CD4-positive, alpha-beta T cell (primary cell): ENCODE data around the gene TLCD3A. TPM values are rescaled to one million over a fixed set of nuclear protein-coding genes. Genes with fewer than 3 reads are reported as not detected.
"Not testable (repeated sequence)": the region's sequence is repeated elsewhere in the genome, so short reads cannot be mapped to it uniquely, and the experiment has no call there.

ENCODE experiments used
- ATAC-seq: fragments of 200-7000 bp; cut with Tn5 transposase; one replicate; pipeline ENCODE4 v1.10.0; 2022; ENCODE audit warnings: mild to moderate bottlenecking; ENCODE audit not compliant: poor library complexity
- CTCF ChIA-PET: fragments of 350-600 bp; sonication (Branson Sonifier 250); formaldehyde crosslinking; loops from one replicate; lab custom pipeline; 2021; ENCODE audit warnings: antibody characterized with exemption, inconsistent platforms; lab: Charles Lee
- POLR2A ChIA-PET: fragments of 350-600 bp; sonication (Branson Sonifier 250); formaldehyde crosslinking; loops from one replicate; lab custom pipeline; 2021; ENCODE audit warnings: antibody characterized with exemption, inconsistent platforms; lab: Charles Lee
- DNase-seq, 14 experiments: peaks; one replicate each; pipeline ENCODE4 v3.0.0-alpha.2; 2013 to 2020; ENCODE audit warnings: mixed read lengths in 2 of 14
- H3K27ac ChIP-seq, 2 donors: one replicate each; pipeline versions ENCODE4 v1.5.1 to v1.7.0; 2013; ENCODE audit warnings: low read length in 2 of 2, low read depth in 1 of 2, mild to moderate bottlenecking in 1 of 2
- H3K27me3 ChIP-seq, 2 experiments: 1 replicate in 1 of 2; 2 replicates in 1 of 2; pipeline versions ENCODE4 v1.6.1 to v1.7.0; 2013; ENCODE audit warnings: low read length in 2 of 2, control low read depth in 1 of 2, mild to moderate bottlenecking in 1 of 2, moderate library complexity in 1 of 2; ENCODE audit not compliant: insufficient read depth in 2 of 2, control insufficient read depth in 1 of 2
- H3K36me3 ChIP-seq: one replicate; pipeline ENCODE4 v1.6.1; 2013; ENCODE audit warnings: low read length, control low read depth; ENCODE audit not compliant: insufficient read depth
- H3K4me1 ChIP-seq: one replicate; pipeline ENCODE4 v1.6.1; 2013; ENCODE audit warnings: low read length, control low read depth; ENCODE audit not compliant: insufficient read depth
- H3K4me3 ChIP-seq: one replicate; pipeline ENCODE4 v1.5.1; 2013; ENCODE audit warnings: mild to moderate bottlenecking, low read length, moderate library complexity
- H3K9me3 ChIP-seq, 2 experiments: 1 replicate in 1 of 2; 2 replicates in 1 of 2; pipeline versions ENCODE4 v1.6.1 to v1.7.0; 2013; ENCODE audit warnings: low read length in 2 of 2, mild to moderate bottlenecking in 2 of 2, control low read depth in 1 of 2, moderate library complexity in 1 of 2; ENCODE audit not compliant: control insufficient read depth in 1 of 2, insufficient read depth in 1 of 2
- H3K27ac Mint-ChIP-seq: one replicate; pipeline ENCODE4 v1.8.0; 2020; ENCODE audit warnings: mixed read lengths
- H3K27me3 Mint-ChIP-seq: one replicate; pipeline ENCODE4 v1.8.0; 2021; ENCODE audit warnings: mixed read lengths
- H3K36me3 Mint-ChIP-seq: one replicate; pipeline ENCODE4 v1.8.0; 2021; ENCODE audit warnings: low read depth, mixed read lengths
- H3K4me1 Mint-ChIP-seq: one replicate; pipeline ENCODE4 v1.8.0; 2021; ENCODE audit warnings: low read depth, mixed read lengths
- H3K4me3 Mint-ChIP-seq: one replicate; pipeline ENCODE4 v1.8.0; 2020; ENCODE audit warnings: mild to moderate bottlenecking, mixed read lengths
- H3K9me3 Mint-ChIP-seq: one replicate; pipeline ENCODE4 v1.8.0; 2020; ENCODE audit warnings: mixed read lengths
- CTCF ChIP-seq: fragments of 200-600 bp; IDR thresholded peaks from one replicate; pipeline ENCODE4 v1.8.0; 2022; ENCODE audit warnings: antibody characterized with exemption, mild to moderate bottlenecking
- intact Hi-C, 2 experiments: fragments of 100-400 bp; cut with DNase I in 1 of 2; cut with micrococcal nuclease in 1 of 2; formaldehyde crosslinking; loops; one replicate each; pipeline versions ENCODE4 v1.15.1 to v1.9.0; 2023 to 2025; cut with DNase I, micrococcal nuclease
- total RNA-seq, 174 experiments: library from RNA in 2 of 174; stranded (reverse) in 2 of 174; gene quantifications; one replicate each; pipeline ENCODE4 v1.2.3 and lab custom pipeline; 2021 to 2026

TLCD3A gene
- total RNA-seq, 2 experiments from 2014 or later, result 0.63 to 0.75 TPM

GRCh38 chr17:746783-747629 is 14.6 kb downstream of the TLCD3A start:
- ATAC-seq (no peak), DNase-seq (no peak)
- Histone ChIP-seq H3K36me3 (peaks cover 52% of the 10 kb centered on the region), H3K27ac (no peak overlapping the region), H3K9me3 (no peaks in the 10 kb centered on the region), H3K27me3 (no peaks in the 10 kb centered on the region), H3K4me1 (peaks cover 23% of the 10 kb centered on the region), H3K4me3 (no peak overlapping the region)
- Mint-ChIP-seq H3K9me3 (no peaks in the 10 kb centered on the region), H3K27me3 (no peaks in the 10 kb centered on the region), H3K36me3 (peaks cover 34% of the 10 kb centered on the region), H3K27ac (no peak overlapping the region), H3K4me3 (no peak overlapping the region), H3K4me1 (peaks cover 35% of the 10 kb centered on the region)
- POLR2A ChIA-PET, result no interaction called here
- intact Hi-C loops, result no loop called here
- no peak for TF ChIP-seq CTCF
- CTCF ChIA-PET, result no interaction called here

GRCh38 chr17:748604-749003 is 16.2 kb downstream of the TLCD3A start:
- H3K27ac Mint-ChIP-seq, POLR2A ChIA-PET, H3K4me3 Mint-ChIP-seq, H3K4me3 ChIP-seq, H3K27me3 ChIP-seq, CTCF ChIA-PET, H3K9me3 ChIP-seq, intact Hi-C loops, H3K27me3 Mint-ChIP-seq, H3K9me3 Mint-ChIP-seq, H3K27ac ChIP-seq, DNase-seq, ATAC-seq: not testable (repeated sequence)
- Mint-ChIP-seq H3K36me3 (peaks cover 39% of the 10 kb centered on the region), H3K4me1 (peaks cover 44% of the 10 kb centered on the region)
- H3K36me3 ChIP-seq, result peaks cover 46% of the 10 kb centered on the region
- peaks cover 29% of the 10 kb centered on the region for H3K4me1 ChIP-seq

- H3K27me3 Mint-ChIP-seq, intact Hi-C loops, H3K9me3 Mint-ChIP-seq, H3K27ac ChIP-seq, H3K4me3 ChIP-seq, DNase-seq, ATAC-seq, POLR2A ChIA-PET, CTCF ChIA-PET, H3K9me3 ChIP-seq, H3K27me3 ChIP-seq: not testable (repeated sequence)
- H3K4me3 Mint-ChIP-seq, result peak overlapping the region; percentile 54
- H3K4me1 ChIP-seq, result peaks cover 29% of the 10 kb centered on the region
- H3K36me3 ChIP-seq, result peaks cover 39% of the 10 kb centered on the region
- peaks cover 36% of the 10 kb centered on the region for H3K36me3 Mint-ChIP-seq
- H3K27ac Mint-ChIP-seq, result peak overlapping the region; percentile 30
- peaks cover 44% of the 10 kb centered on the region for H3K4me1 Mint-ChIP-seq
Observed at GRCh38 chr17:749359-749758, 17.0 kb downstream of the TLCD3A start.

GRCh38 chr17:750431-751037 is 18.1 kb downstream of the TLCD3A start:
- Histone ChIP-seq H3K27me3 (no peaks in the 10 kb centered on the region), H3K9me3 (no peaks in the 10 kb centered on the region), H3K36me3 (peaks cover 28% of the 10 kb centered on the region), H3K4me3 (peak overlapping the region; percentile 59), H3K4me1 (peaks cover 29% of the 10 kb centered on the region), H3K27ac (no peak overlapping the region)
- intact Hi-C loops, result loop anchor here in 1 of 2 experiments (2.0 kb wide), 2 partner anchors 18 to 36 kb away; partner anchors contain the start of genes TLCD3A and VPS53
- DNase-seq (no peak), ATAC-seq (no peak)
- Mint-ChIP-seq H3K27ac (peak overlapping the region; percentile 83), H3K4me1 (peaks cover 44% of the 10 kb centered on the region), H3K9me3 (no peaks in the 10 kb centered on the region), H3K27me3 (no peaks in the 10 kb centered on the region), H3K36me3 (peaks cover 30% of the 10 kb centered on the region), H3K4me3 (peak overlapping the region; percentile 98)
- TF ChIP-seq CTCF, result no peak
- ChIA-PET POLR2A (interaction anchor here (0.5 to 3.5 kb wide), 3 partner anchors 31 to 340 kb away, joined by 3 to 49 read pairs (median 4); partner anchors contain the start of genes GLOD4 and MRM3), CTCF (interaction anchor here (1.0 kb wide), 1 partner anchor 246 kb away, joined by 3 read pairs; the partner anchor contains the start of gene TIMM22)
